Calu3 (cell line): ENCODE data around the gene ARHGAP22. TPM values are rescaled to one million over a fixed set of nuclear protein-coding genes. Genes with fewer than 3 reads are reported as not detected.

ENCODE experiments used
- BruUV-seq: library from RNA; stranded (reverse); fragments of 400-500 nt; replicated peaks from 2 replicates; lab custom pipeline; 2021; lab: Mats Ljungman, UMichigan
- CTCF ChIA-PET: fragments of 300-600 bp; sonication (Branson Sonifier 250); formaldehyde crosslinking; loops from one replicate; lab custom pipeline; 2022; ENCODE audit warnings: antibody characterized with exemption; lab: Charles Lee
- DNase-seq: peaks from one replicate; pipeline ENCODE4 v3.0.0; 2022
- H3K27ac Mint-ChIP-seq: one replicate; pipeline ENCODE4 v1.8.0; 2022; ENCODE audit warnings: mixed read lengths; ENCODE audit not compliant: unreplicated experiment
- H3K27me3 Mint-ChIP-seq: one replicate; pipeline ENCODE4 v1.8.0; 2022; ENCODE audit warnings: mixed read lengths; ENCODE audit not compliant: unreplicated experiment
- H3K36me3 Mint-ChIP-seq: one replicate; pipeline ENCODE4 v1.8.0; 2022; ENCODE audit warnings: mild to moderate bottlenecking, moderate library complexity, mixed read lengths; ENCODE audit not compliant: insufficient read depth, unreplicated experiment
- H3K4me1 Mint-ChIP-seq: one replicate; pipeline ENCODE4 v1.8.0; 2022; ENCODE audit warnings: mild to moderate bottlenecking, low read depth, mixed read lengths; ENCODE audit not compliant: unreplicated experiment
- H3K4me3 Mint-ChIP-seq: one replicate; pipeline ENCODE4 v1.8.0; 2022; ENCODE audit warnings: mild to moderate bottlenecking, low read depth, moderate library complexity, mixed read lengths; ENCODE audit not compliant: unreplicated experiment
- H3K9me3 Mint-ChIP-seq: one replicate; pipeline ENCODE4 v1.8.0; 2022; ENCODE audit warnings: low read depth, mixed read lengths; ENCODE audit not compliant: unreplicated experiment
- intact Hi-C: fragments of 100-400 bp; cut with micrococcal nuclease; formaldehyde crosslinking; loops from one replicate; pipeline ENCODE4 v1.10.0; 2022; ENCODE audit not compliant: unreplicated experiment
- total RNA-seq: library from RNA; stranded (reverse); gene quantifications from 2 replicates; pipeline ENCODE4 v1.2.3, GENCODE V29; 2022
- TF ChIP-seq, protein P1 (sequence below): fragments of 200-600 bp; IDR thresholded peaks from one replicate; pipeline ENCODE4 v1.8.0; 2022; ENCODE audit warnings: antibody characterized with exemption; ENCODE audit not compliant: unreplicated experiment

The ARHGAP22 gene
- total RNA-seq, 1 experiment from 2014 or later, result 1.0 TPM

DNA sequence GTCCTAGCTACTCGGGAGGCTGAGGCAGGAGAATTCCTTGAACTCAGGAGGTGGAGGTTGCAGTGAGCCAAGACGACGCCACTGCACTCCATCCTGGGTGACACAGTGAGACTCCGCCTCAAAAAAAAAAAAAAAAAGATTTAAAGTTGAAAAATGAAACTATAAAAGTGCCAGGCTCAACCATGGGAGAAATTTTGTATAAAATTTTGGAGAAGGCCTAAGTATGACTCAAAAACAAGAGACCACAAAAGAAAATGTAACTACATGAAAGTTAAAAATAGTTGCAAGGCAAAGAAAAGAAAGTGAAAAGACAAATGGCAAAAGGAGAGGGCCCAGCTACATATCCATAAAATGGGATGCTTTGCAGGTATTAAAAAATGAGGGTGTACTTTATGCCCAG lies 104.1 kb downstream of the ARHGAP22 start:
- no peak for DNase-seq
- Mint-ChIP-seq H3K27ac (no peak overlapping the region), H3K27me3 (no peaks in the 10 kb centered on the region), H3K36me3 (no peaks in the 10 kb centered on the region), H3K4me3 (no peak overlapping the region), H3K4me1 (peaks cover 8% of the 10 kb centered on the region), H3K9me3 (no peaks in the 10 kb centered on the region)
- BruUV-seq, result no TSS peak
- TF ChIP-seq, protein P1, sequence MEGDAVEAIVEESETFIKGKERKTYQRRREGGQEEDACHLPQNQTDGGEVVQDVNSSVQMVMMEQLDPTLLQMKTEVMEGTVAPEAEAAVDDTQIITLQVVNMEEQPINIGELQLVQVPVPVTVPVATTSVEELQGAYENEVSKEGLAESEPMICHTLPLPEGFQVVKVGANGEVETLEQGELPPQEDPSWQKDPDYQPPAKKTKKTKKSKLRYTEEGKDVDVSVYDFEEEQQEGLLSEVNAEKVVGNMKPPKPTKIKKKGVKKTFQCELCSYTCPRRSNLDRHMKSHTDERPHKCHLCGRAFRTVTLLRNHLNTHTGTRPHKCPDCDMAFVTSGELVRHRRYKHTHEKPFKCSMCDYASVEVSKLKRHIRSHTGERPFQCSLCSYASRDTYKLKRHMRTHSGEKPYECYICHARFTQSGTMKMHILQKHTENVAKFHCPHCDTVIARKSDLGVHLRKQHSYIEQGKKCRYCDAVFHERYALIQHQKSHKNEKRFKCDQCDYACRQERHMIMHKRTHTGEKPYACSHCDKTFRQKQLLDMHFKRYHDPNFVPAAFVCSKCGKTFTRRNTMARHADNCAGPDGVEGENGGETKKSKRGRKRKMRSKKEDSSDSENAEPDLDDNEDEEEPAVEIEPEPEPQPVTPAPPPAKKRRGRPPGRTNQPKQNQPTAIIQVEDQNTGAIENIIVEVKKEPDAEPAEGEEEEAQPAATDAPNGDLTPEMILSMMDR, result no peak
- CTCF ChIA-PET, result no interaction called here
- intact Hi-C loops, result no loop called here

GRCh38 chr10:48498940-48499510 lies 105.8 kb downstream of the ARHGAP22 start:
- Mint-ChIP-seq H3K36me3 (no peaks in the 10 kb centered on the region), H3K4me3 (no peak overlapping the region), H3K4me1 (peaks cover 19% of the 10 kb centered on the region), H3K27ac (no peak overlapping the region), H3K27me3 (peaks cover 13% of the 10 kb centered on the region), H3K9me3 (no peaks in the 10 kb centered on the region)
- intact Hi-C loops, result no loop called here
- CTCF ChIA-PET, result no interaction called here
- TF ChIP-seq, protein P1, result no peak
- BruUV-seq, result no TSS peak
- DNase-seq, result no peak

DNA sequence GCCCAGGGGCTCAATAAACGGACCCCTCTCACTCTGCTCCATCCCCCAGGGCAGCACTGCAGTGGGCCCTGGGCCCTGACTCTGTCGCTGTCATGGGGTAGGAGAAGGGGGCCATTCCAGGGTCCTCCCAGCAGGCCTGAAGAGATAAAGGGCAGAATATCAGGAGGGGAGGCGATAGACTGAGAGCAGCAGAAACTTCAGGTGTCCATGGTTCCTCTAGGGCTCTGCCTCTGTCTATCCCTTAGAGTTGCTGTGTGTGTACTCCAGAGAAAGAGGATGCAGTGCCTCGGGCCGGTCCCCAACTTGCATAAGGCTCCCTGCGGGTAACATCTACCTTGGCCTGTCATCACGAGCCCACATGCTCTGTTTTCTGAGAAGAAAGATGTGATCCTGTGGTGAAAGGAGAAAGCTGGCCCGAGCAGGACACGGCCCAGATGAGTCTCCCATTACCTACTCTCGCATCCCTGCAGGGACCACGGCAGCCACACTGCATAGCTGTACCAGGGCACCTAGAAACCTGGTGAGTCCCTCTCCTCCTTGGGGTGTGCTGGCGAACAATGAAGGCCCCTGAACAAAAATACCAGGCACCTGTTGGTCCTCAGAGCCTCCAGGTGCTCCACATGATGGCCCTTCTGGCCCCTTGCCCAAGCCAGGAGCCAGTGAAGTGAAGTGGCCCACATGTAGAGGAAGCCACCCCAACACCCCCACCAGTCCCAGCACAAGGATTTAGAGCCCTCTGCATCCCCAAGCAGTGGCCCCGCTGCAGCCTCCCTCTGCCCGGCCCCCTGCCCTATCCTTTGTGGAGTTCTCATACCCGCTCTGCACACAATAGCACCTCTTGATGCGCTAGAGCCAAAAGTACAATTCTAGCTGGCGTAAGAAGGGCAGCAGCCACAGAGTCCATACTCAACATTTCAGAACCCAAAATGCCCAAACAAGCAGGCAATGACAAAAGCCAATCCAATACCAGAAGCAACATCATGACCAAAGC lies 106.8 kb downstream of the ARHGAP22 start:
- Mint-ChIP-seq H3K36me3 (no peaks in the 10 kb centered on the region), H3K9me3 (no peaks in the 10 kb centered on the region), H3K4me3 (no peak overlapping the region), H3K27ac (no peak overlapping the region), H3K4me1 (peaks cover 19% of the 10 kb centered on the region), H3K27me3 (peaks cover 15% of the 10 kb centered on the region)
- no TSS peak for BruUV-seq
- TF ChIP-seq, protein P1, result no peak
- DNase-seq, result no peak
- intact Hi-C loops, result no loop called here
- CTCF ChIA-PET, result interaction anchor here (1.2 kb wide), 1 partner anchor 188 kb away, joined by 3 read pairs; no protein-coding TSS in a partner anchor

DNA sequence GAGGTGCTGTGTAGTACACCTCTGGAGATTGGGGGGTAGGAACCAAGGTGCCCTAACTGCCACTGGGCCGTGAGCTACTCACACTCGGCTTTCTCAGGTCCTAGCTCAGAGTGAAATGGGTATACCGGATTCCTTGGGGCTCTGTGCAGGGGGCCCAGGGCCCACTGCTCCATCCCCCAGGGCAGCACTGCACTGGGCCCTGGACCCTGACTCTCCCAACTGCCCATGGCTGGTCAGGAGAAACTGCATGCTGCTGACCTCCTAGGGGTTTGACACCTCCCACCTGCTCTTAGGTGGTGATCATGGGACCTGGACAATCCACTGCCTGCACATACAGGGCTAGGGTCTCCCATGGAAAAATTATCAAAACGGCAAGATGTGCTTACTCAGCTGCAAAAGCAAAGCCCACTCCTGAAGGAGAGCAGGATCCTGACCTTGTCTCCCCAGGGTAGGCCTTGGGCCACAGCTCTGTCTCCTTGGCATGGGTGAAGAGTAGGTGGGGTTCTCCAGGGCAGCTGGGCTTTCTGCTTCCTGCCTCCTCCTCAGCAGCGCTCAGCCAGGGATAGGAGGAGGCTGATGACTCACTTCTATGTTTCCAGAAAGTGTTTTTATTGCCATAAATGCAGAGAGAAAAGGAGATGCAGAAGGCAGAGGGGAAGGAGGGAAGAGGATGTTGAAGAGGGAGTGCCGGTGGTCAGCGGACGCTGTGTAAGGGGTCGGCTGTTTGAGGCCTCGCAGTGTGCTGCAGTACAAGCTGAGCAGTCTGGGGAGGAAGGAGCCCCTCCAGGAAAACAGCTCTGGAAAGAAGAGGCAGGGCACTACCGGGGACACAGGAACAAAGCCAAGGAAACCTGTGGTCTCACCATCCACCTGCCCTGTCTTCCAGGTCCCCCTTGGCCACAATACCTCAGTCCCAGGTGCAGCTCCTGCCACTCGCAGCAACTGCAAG lies 107.8 kb downstream of the ARHGAP22 start:
- CTCF ChIA-PET, result interaction anchor here (1.2 kb wide), 1 partner anchor 187 kb away, joined by 3 read pairs; no protein-coding TSS in a partner anchor
- no peaks in the 10 kb centered on the region for H3K36me3 Mint-ChIP-seq
- H3K4me1 Mint-ChIP-seq, result peaks cover 19% of the 10 kb centered on the region
- no peak overlapping the region for H3K27ac Mint-ChIP-seq
- TF ChIP-seq, protein P1, result no peak
- no peak for DNase-seq
- H3K9me3 Mint-ChIP-seq, result no peaks in the 10 kb centered on the region
- no TSS peak for BruUV-seq
- no peak overlapping the region for H3K4me3 Mint-ChIP-seq
- H3K27me3 Mint-ChIP-seq, result peaks cover 15% of the 10 kb centered on the region
- intact Hi-C loops, result no loop called here
